Gastroesophageal sphincter (tissue), 3 donors: ENCODE results near the gene ZBTB21.

ENCODE experiments used
- CTCF ChIP-seq, 4 experiments: fragments of 200-600 bp in 2 of 4; fragments of 450-650 bp in 2 of 4; sonication (generic) in 1 of 4; IDR thresholded peaks; one replicate each; pipeline ENCODE4 v1.5.1; 2017 to 2019; ENCODE audit warnings: antibody characterized with exemption in 4 of 4, mild to moderate bottlenecking in 2 of 4, moderate library complexity in 2 of 4
- EP300 ChIP-seq: sonication (generic); formaldehyde crosslinking; IDR thresholded peaks from one replicate; pipeline ENCODE4 v1.6.1; 2017; ENCODE audit warnings: antibody characterized with exemption, mild to moderate bottlenecking
- POLR2A ChIP-seq, 2 donors: fragments of 450-650 bp; IDR thresholded peaks; one replicate each; pipeline ENCODE4 v1.6.1; 2017; ENCODE audit warnings: antibody characterized with exemption in 2 of 2, mild to moderate bottlenecking in 2 of 2, moderate library complexity in 1 of 2
- POLR2AphosphoS5 ChIP-seq: sonication (generic); formaldehyde crosslinking; IDR thresholded peaks from one replicate; pipeline ENCODE4 v1.6.1; 2017; ENCODE audit warnings: antibody characterized with exemption

- no peak for TF ChIP-seq CTCF (IDR thresholded peaks at IDR 0.05)
- TF ChIP-seq EP300 = no peak
- no peak for TF ChIP-seq POLR2AphosphoS5
- TF ChIP-seq POLR2A (IDR thresholded peaks at IDR 0.05) = no peak
Measured at GRCh38 chr21:42030311-42030710, 20.2 kb upstream of the ZBTB21 start.
